GM18909 (cell line): Measurements from ENCODE around the gene GXYLT2.
"Not testable (repeated sequence)": the region's sequence is repeated elsewhere in the genome, so short reads cannot be mapped to it uniquely, and the experiment has no call there.

Source experiments
- ATAC-seq: cut with Tn5 transposase; IDR thresholded peaks from one replicate; pipeline ENCODE4 v1.9.1; 2021; ENCODE audit warnings: mild to moderate bottlenecking; ENCODE audit not compliant: unreplicated experiment, poor library complexity

Gene GXYLT2

DNA sequence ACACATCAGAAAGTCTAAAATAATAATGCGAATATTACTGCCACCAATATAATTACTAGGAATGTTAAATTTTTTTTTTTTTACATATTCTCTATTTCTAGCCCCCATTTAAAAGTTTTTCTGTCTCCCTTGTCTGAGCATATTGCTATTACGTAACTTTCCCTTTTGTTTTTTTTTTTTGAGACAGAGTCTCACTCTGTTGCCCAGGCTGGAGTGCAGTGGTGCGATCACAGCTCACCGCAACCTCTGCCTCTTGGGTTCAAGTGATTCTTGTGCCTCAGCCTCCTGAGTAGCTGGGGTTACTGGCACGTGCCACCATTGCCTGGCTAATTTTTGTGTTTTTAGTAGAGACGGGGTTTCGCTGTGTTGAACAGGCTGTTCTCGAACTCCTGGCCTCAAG, 115.2 kb downstream of the GXYLT2 start:
- not testable (repeated sequence) for ATAC-seq

GRCh38 chr3:73004316-73004715, 116.5 kb downstream of the GXYLT2 start:
- ATAC-seq: no peak

- no peak for ATAC-seq
Observed at GRCh38 chr3:73007992-73008712, 120.3 kb downstream of the GXYLT2 start.

GRCh38 chr3:73009008-73009407, 121.2 kb downstream of the GXYLT2 start:
- no peak for ATAC-seq

DNA sequence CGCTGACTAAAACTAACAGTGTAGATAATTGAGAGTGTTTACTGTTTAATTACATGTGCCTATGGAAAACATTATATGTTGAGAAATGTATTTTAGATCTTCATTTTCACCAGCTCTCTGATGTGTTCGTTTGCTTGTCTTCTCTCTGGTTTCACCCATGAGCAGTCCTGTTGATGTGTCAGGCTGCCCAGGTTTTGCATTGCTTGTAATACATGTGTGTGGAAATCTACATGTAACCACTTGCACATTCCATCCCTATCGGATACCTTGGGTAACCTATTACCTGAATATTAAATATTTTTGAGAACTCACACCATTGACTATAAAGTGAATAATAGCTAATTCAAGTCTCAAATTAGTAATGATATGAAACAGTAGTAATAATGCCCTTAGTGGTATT, 121.9 kb downstream of the GXYLT2 start:
- ATAC-seq: no peak

- ATAC-seq: no peak
Observed at GRCh38 chr3:73010158-73010557, 122.3 kb downstream of the GXYLT2 start.

GRCh38 chr3:73018298-73018697, 130.5 kb downstream of the GXYLT2 start:
- no peak for ATAC-seq

GRCh38 chr3:73018790-73019441, 131.1 kb downstream of the GXYLT2 start:
- ATAC-seq: no peak

- ATAC-seq: no peak
Observed at GRCh38 chr3:73021301-73021835, 133.5 kb downstream of the GXYLT2 start.

DNA sequence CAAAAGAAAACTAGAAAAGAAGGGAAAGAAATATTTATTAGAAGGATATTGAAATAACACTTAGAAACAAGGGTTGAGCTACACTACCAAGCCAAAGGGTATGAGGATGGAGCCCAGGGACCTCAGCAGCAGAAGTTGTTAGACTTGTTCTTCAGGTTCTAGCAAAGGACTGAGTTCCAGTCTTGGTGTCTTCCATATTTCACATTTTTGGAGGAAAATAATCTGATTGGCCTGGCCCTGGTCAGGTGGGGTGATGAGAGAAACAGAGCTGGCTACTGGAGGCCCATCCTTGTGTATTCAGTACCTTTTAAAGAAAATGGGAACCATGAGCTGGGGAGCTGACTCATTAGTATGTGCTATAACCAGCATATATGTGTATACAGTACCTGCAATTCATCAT, 137.0 kb downstream of the GXYLT2 start:
- no peak for ATAC-seq

DNA sequence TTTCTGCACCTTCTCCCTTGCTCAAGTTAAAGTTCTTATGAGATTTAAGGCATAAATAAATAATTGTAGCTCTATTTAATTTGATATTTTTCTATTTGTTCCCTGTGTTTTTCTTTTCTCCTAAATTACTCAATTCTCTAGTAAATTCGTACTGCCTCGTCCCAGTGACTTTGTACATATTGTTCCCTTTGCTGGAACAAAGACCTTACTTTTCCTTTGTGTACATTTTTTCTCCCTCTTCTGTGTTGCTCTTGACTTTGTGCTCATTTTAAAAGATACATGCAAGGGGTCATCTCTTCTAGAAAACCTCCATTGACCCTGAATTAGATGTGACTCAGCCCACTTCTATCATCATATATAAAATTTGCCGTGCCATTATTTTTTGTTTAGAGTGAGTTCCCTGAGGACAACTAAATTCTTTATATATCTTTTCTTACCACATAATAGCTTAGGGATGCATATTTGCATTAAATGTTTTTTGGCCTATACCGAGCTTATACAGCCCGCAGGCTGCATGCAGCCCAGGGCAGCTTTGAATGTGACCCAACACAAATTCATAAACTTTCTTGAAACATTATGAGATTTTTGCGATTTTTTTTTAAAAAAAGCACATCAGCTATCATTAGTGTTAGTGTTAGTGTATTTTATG, 138.4 kb downstream of the GXYLT2 start:
- no peak for ATAC-seq
